DOHH2 (cell line): ENCODE results near the gene TPBGL.

ENCODE experiments used
- H3F3A ChIP-seq: fragments of 200-600 bp; sonication (generic), shearing (Covaris generic); 2 replicates; pipeline ENCODE4 v1.6.0; 2016; ENCODE audit warnings: antibody characterized with exemption, mild to moderate bottlenecking; ENCODE audit not compliant: control insufficient read depth, insufficient read depth
- H3K27ac ChIP-seq: fragments of 200-600 bp; sonication (generic); 2 replicates; pipeline ENCODE4 v1.5.1; 2014; ENCODE audit warnings: low read depth, mild to moderate bottlenecking, low read length, moderate library complexity
- H3K27me3 ChIP-seq: fragments of 200-600 bp; sonication (generic); 2 replicates; pipeline ENCODE4 v1.6.1; 2014; ENCODE audit warnings: mild to moderate bottlenecking, low read length, mixed read lengths; ENCODE audit not compliant: control insufficient read depth
- H3K36me3 ChIP-seq: fragments of 200-600 bp; sonication (generic); 2 replicates; pipeline ENCODE4 v1.6.1; 2014; ENCODE audit warnings: mild to moderate bottlenecking, low read length, moderate library complexity, mixed read lengths; ENCODE audit not compliant: control insufficient read depth
- H3K4me1 ChIP-seq: fragments of 200-600 bp; sonication (generic); 2 replicates; pipeline ENCODE4 v1.6.1; 2014; ENCODE audit warnings: mild to moderate bottlenecking, low read length, mixed read lengths; ENCODE audit not compliant: control insufficient read depth
- H3K4me2 ChIP-seq: fragments of 200-600 bp; sonication (generic); 2 replicates; pipeline ENCODE4 v1.6.0; 2014; ENCODE audit warnings: mild to moderate bottlenecking, low read length, moderate library complexity
- H3K4me3 ChIP-seq: fragments of 200-600 bp; sonication (generic); 2 replicates; pipeline ENCODE4 v1.5.1; 2014; ENCODE audit warnings: mild to moderate bottlenecking, low read length, mixed read lengths
- H3K79me2 ChIP-seq: fragments of 200-600 bp; sonication (generic); 2 replicates; pipeline ENCODE4 v1.6.1; 2014; ENCODE audit warnings: mild to moderate bottlenecking, low read length, mixed read lengths; ENCODE audit not compliant: control insufficient read depth
- H3K9me2 ChIP-seq: fragments of 200-600 bp; sonication (generic); replicated peaks from 2 replicates; pipeline ENCODE4 v1.6.1; 2014; ENCODE audit warnings: mild to moderate bottlenecking, low read length, mixed read lengths; ENCODE audit not compliant: control insufficient read depth
- H3K9me3 ChIP-seq: fragments of 200-600 bp; sonication (generic); 2 replicates; pipeline ENCODE4 v1.6.1; 2014; ENCODE audit warnings: antibody characterized with exemption, low read length, mixed read lengths; ENCODE audit not compliant: control insufficient read depth, insufficient read depth
- H4K20me1 ChIP-seq: fragments of 200-600 bp; sonication (generic); 2 replicates; pipeline ENCODE4 v1.6.0; 2014; ENCODE audit warnings: low read depth, mild to moderate bottlenecking, antibody characterized with exemption, low read length, moderate library complexity; ENCODE audit not compliant: control insufficient read depth, insufficient read depth
- EZH2phosphoT487 ChIP-seq: fragments of 200-600 bp; sonication (generic); IDR thresholded peaks from 2 replicates; pipeline ENCODE4 v1.6.1; 2017; ENCODE audit warnings: borderline replicate concordance, mild to moderate bottlenecking, antibody characterized with exemption, low read length, moderate library complexity, mixed read lengths
- TF ChIP-seq, protein P1 (sequence below): fragments of 200-600 bp; sonication (generic); IDR thresholded peaks from one replicate; pipeline ENCODE4 v1.5.1; 2014; ENCODE audit warnings: antibody characterized with exemption, mild to moderate bottlenecking, low read depth, low read length; ENCODE audit not compliant: poor library complexity, severe bottlenecking

The TPBGL gene

DNA sequence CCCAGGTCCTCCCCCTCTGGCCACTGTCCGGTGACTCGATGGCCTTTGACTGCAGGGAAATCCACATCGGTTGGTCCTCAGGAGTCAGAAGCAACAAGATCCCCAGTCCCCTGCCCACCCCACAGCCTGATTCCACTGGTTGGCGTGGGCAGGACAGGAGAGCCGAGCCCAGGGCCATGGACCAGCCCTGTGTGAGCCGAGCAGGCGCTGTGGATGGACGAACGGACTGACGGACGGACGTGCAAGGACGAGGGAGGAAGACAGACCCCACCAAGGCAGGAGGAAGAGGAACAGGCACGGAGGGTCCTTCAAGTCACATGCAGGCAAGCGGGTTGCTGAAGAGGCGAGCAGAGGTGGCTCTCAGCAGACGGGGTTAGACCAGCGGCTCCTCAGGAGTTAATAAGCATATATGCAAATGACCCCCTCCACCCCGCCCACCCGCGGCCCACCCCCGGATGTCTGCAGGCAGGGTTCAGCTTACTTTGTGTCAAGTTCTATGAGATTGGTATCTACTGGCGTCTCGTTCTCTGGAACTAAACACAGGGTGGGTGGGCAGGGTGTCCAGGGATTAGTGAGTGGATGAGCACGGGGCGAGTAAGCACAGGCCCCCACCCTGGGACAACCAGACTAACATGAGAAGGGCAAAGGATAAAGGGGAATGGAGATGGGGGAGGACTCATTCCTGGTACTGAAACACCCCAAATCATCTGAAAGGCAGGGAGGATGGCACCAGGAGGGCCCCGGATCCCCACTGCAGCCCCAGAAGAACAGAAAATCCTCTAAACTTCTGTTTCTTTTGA is 26.8 kb downstream of the TPBGL start:
- Histone ChIP-seq H3K4me2 (no peak overlapping the region), H3K4me1 (no peaks in the 10 kb centered on the region), H3K27me3 (peaks cover 16% of the 10 kb centered on the region; the same call in 1 of the 2 replicates), H3K9me3 (no peaks in the 10 kb centered on the region), H3K4me3 (no peak overlapping the region), H3K79me2 (no peaks in the 10 kb centered on the region), H3K27ac (no peak overlapping the region), H4K20me1 (no peaks in the 10 kb centered on the region), H3K36me3 (no peaks in the 10 kb centered on the region), H3K9me2 (no peaks in the 10 kb centered on the region), H3F3A (no peaks in the 10 kb centered on the region)
- TF ChIP-seq, protein P1, sequence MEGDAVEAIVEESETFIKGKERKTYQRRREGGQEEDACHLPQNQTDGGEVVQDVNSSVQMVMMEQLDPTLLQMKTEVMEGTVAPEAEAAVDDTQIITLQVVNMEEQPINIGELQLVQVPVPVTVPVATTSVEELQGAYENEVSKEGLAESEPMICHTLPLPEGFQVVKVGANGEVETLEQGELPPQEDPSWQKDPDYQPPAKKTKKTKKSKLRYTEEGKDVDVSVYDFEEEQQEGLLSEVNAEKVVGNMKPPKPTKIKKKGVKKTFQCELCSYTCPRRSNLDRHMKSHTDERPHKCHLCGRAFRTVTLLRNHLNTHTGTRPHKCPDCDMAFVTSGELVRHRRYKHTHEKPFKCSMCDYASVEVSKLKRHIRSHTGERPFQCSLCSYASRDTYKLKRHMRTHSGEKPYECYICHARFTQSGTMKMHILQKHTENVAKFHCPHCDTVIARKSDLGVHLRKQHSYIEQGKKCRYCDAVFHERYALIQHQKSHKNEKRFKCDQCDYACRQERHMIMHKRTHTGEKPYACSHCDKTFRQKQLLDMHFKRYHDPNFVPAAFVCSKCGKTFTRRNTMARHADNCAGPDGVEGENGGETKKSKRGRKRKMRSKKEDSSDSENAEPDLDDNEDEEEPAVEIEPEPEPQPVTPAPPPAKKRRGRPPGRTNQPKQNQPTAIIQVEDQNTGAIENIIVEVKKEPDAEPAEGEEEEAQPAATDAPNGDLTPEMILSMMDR, result no peak
- TF ChIP-seq EZH2phosphoT487, result no peak

DNA sequence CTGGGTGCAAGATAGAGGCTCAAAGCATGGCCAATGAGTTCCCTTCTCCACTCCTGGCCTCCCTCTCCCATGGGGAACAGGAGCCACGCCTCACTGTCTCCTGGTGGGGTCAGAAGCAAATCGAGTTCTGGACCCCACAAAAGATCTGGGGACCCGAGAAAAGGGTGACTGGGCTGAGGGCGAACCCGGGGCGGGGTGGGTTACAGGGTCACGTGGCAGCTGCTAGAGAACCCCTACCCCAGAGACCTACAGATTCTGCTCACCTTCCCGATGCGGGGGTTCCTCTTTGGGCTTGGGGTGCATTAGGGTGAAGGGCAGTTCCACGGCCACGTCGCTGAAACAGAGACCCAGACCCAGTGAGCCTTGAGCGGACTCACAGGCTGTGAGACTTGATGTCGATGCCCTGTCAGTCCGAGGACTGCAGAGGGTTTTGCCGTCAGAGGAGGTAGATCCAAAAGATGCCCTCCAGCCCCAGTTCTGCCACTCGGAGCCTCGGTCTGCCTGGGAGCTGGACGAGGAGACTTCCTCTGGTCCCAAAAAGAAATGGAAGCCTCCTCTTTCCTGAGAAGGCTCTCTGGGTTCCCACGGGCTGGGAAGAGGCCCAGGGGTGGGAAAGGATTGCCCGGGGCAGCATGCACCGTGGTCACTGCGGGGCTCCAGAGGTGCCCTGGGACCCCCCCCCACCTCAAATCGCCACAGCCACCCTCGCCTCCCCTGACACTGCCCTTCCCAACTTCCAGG is 28.2 kb downstream of the TPBGL start:
- no peaks in the 10 kb centered on the region for H3F3A ChIP-seq
- no peaks in the 10 kb centered on the region for H3K79me2 ChIP-seq
- TF ChIP-seq, protein P1, result no peak
- no peak for TF ChIP-seq EZH2phosphoT487
- no peaks in the 10 kb centered on the region for H3K36me3 ChIP-seq
- no peak overlapping the region for H3K4me2 ChIP-seq
- no peak overlapping the region for H3K27ac ChIP-seq
- no peak overlapping the region for H3K4me3 ChIP-seq
- peaks cover 16% of the 10 kb centered on the region; the same call in 1 of the 2 replicates for H3K27me3 ChIP-seq
- H3K9me2 ChIP-seq, result no peaks in the 10 kb centered on the region
- H4K20me1 ChIP-seq, result no peaks in the 10 kb centered on the region
- H3K9me3 ChIP-seq, result no peaks in the 10 kb centered on the region
- H3K4me1 ChIP-seq, result no peaks in the 10 kb centered on the region

DNA sequence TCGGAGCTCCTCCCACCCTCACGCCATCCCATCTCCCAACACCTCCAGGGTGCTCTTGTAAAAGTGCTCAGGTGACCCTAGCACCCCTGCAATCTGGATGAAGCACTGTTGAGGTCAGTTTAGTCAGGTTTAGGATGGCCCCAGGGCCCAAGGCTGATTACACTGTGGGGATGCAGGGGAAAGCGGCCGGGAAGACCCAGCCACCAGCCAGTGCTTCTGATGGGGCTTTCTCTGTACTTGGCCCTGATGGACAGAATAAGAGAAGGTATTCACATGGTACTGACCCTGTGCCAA is 28.7 kb downstream of the TPBGL start:
- Histone ChIP-seq H3K27me3 (peaks cover 14% of the 10 kb centered on the region; the same call in 1 of the 2 replicates), H3K4me1 (no peaks in the 10 kb centered on the region), H4K20me1 (no peaks in the 10 kb centered on the region), H3F3A (no peaks in the 10 kb centered on the region), H3K9me3 (no peaks in the 10 kb centered on the region), H3K36me3 (no peaks in the 10 kb centered on the region), H3K79me2 (no peaks in the 10 kb centered on the region), H3K4me3 (no peak overlapping the region), H3K4me2 (no peak overlapping the region), H3K27ac (no peak overlapping the region), H3K9me2 (no peaks in the 10 kb centered on the region)
- TF ChIP-seq, protein P1, result no peak
- no peak for TF ChIP-seq EZH2phosphoT487
